HG03460 (cell line): ENCODE data around the gene PLXNA2.

Experiments used
- ATAC-seq: cut with Tn5 transposase; IDR thresholded peaks from one replicate; pipeline ENCODE4 v1.9.1; 2021; ENCODE audit not compliant: unreplicated experiment

PLXNA2 gene

DNA sequence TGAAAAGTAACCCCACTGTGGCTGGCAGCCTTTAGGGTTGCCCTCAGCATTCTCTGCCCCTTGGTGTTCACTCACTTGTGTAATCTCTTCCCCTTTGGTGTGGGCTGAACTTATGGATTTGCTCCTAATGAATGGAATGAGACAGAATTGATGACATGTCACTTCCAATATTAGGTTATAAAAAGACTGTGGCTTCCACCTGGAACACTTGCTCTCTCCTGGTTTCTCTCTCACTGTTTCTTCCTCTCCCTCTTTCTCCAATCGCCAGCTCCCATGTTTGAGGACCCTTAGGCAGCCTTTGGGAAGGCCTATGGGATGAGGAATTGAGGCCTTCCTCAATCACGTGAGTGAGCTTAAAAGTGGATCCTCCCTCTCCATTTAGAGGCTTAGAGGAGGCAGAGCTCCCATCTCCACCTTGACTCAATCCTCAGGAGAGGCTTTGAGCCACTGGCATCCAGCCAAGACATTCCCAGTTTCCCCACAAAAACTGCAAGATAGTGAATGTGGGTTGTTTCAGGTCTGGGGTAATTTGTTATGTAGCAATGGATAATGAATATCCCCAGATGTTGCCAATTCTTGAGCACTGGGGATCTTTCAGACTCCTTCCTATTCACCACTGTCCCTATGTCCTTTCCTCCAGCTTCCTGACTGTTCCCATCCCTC, 237.8 kb downstream of the PLXNA2 start:
- ATAC-seq = no peak

DNA sequence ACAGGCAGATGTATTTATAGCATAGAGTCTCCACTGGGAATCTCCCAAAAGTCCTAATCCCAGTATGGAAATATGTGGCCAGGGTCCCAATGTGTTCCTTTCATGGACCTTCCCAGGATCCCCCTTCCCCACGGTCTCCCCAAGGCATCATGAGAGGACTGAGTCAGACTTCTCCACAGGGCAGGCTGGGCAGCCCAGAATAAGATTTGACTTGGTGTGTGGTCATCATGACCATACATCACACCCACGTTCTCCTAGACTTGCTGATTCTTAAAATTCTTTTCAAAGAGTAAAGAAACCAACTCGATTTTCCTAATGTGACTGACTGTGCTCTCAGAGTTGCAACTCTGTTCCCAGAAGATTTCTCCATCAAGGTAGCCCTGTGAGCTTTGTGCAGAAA, 239.3 kb downstream of the PLXNA2 start:
- no peak for ATAC-seq

DNA sequence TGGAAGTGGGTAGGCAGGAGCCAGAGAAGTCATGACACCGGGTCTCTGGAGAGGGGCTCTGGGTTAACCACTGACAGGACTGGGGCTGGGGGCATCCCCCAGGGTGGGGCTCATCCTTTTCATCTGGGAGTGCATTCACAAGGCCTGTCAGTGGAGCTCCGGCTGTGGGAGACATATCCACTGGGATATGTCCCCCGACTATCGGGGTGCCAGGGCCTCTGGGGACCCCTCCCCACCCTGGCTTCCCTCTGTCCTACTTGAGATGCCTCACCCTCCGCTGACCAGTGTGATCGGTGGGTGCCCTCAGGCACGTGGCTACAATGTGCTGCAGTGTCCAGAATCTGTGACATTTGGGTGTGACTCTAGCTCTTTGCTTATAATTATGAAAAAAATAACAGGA, 240.9 kb downstream of the PLXNA2 start:
- ATAC-seq = no peak

DNA sequence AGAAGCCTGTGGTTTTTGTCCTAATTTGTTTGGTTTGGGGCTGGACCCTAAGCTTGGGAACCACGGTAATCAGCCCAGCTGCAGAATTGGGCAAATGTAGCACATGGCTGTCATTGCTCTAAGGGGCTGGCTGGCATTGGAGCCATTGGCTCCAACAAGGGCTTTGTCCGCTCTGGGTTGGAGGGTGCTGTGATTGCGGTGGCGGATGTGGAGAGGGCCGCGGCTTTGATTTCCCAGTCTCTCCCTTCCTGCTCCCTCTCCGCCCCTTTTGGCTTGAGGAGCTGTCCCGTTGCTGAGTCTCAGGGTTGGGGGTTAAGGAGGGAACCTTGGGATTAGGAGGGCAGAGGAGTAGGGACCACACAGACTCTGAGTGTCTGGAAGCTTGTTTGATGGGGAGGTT, 241.5 kb downstream of the PLXNA2 start:
- no peak for ATAC-seq

DNA sequence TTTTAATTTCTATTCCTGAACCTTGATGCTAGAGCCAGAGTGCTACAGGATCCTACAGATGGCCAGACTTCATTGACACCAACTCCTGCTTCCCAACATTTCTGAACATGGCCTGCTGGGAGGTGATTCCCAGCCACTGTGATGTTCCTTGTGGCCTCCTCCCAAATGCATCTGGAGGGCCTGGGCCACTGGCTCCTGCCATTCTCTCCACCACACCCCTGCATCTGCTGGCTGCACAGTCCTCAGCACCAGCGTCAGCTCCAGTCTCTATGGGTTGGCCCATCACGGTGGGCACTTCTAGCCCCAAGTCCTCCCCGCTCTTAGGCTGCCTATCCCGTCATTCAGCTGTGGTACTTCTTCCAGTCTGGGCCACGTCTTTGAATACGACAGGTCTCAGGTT, 242.1 kb downstream of the PLXNA2 start:
- ATAC-seq = no peak

DNA sequence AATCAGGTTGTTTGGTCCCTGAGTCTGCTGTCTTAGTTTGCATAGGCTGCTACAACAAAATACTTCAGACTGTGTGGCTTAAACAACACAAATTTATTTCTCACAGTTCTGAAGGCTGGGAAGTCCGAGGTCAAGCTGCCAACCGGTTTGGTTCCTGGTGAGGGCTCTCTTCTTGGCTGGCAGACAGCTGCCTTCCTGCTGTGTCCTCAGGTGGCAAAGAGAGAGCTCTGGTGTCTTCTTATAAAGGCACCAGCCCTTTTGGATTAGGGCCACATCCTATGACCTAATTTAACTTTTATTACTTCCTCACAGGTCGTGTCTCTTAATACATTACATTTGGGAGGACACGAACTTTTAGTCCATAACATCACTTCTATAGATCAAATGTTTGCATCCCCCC, 243.7 kb downstream of the PLXNA2 start:
- ATAC-seq = no peak

DNA sequence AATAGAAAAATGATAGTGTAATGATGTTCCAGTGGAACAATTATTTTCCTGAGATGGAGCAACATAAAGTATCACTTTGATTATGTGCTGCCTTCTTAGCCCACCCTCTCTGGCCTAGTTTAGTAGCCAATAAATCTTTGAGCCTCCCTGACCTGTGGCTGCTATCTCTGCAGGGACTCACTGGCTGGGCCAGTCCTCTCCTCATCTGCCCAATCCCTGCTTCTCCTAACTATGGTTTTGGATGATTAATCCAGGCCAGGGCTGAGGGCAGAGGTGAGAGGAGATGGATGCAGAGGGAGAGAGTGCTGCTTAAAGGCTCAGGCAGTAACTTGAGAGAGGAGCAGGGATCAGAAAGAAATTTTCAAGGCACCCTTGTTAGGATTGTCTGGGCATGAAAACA, 244.2 kb downstream of the PLXNA2 start:
- ATAC-seq = no peak

DNA sequence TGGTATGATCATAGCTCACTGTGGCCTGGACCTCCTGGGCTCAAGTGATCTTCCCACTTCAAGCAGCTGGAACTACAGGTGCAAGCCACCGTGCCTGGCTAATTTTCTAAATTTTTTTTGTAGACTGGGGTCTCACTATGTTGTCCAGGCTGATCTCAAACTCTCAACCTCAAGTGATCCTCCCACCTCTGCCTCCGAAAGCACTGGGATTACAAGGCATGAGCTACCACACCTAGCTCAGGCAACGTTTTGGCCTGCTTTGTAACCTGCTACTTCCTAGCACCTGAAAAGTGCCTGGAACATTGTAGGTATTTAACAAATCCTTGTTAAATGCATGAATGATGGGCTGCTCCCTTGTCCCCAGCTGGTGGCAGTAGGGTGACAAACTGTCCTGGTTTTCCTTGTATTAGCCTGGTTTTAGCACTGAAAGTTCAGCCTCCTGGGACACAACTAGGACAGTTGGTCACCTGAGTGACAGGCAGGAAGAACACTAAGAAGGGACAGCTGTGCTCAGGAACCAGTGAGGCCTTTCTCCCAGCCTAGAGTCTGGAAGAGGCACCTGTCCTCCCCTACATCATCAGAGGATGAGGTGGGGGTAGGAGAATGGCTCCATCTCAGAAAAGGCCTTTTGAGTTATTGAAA, 244.8 kb downstream of the PLXNA2 start:
- ATAC-seq = no peak

DNA sequence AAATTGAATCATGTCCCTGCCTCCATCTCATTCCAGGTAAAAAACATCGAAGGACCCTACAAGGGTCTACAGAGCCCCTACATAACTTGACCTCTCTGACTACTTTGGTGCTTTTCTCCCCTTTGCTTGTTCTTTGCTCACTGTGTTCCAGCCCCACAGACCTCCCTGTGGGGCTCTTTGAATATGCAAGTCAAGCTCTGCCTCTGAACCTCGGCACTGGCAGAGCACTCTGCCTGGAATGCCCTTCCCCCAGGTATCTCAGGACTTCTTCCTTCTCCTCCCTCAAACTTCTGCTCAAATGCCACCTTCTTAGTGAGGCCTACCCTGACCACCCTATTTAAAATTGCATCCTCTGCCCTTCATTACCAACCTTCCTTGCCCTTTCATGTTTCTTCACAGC, 245.5 kb downstream of the PLXNA2 start:
- ATAC-seq = no peak

DNA sequence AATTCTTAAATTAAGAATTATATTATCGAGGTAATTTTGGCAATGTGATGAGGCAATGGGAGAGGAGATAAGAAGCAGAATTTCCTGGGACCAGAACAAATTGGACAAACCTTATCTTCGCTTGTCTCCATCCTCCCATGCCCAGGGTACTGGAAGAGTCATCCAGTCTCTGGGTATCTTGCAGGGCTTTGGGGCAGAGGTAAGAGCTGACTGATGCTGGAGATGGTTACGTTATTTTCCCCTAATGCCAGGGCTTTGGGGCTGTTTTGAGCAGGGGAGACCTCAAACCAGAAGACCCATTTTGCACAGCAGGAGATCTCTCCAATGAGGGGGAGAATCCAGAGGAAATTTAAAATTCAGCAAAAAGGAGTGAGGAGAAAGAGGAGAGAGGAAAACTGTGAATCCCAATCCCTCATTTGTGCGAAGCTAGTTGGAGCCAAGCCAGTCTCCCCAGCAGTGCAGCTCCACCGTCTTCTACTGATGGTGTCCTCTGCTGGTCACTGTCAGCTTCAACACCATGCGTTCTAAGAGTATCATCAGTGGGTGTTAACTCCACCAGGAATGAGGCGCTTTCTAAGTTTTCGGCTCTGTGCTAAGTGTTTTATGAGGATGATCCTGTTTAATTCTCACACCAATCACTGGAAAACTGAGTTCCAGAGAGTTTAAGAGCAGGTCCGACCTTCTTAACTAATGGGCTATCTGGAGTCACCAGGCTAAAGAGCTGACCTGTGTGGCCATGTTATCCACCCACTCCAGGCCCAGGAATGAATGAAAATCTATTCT, 246.5 kb downstream of the PLXNA2 start:
- ATAC-seq = peak; percentile 74

DNA sequence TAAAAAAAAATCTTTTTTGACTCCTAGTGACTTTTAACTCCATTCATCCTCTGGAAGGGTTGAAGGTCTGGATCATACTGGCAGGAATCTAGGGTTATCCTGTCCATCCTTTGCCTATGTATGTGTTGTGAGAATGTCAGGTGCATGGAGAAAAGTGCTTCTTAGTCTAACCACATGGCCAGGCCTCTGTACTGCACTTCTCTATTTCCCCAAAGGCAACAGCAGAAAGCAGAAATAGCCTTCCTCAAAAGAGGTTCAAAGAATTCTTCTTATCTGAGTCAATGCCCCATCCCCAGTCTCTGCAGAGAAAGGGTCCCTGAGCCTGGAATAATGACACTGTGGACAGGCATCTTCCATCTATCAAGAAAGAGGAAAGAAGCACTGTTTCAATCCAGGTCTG, 247.5 kb downstream of the PLXNA2 start:
- no peak for ATAC-seq

DNA sequence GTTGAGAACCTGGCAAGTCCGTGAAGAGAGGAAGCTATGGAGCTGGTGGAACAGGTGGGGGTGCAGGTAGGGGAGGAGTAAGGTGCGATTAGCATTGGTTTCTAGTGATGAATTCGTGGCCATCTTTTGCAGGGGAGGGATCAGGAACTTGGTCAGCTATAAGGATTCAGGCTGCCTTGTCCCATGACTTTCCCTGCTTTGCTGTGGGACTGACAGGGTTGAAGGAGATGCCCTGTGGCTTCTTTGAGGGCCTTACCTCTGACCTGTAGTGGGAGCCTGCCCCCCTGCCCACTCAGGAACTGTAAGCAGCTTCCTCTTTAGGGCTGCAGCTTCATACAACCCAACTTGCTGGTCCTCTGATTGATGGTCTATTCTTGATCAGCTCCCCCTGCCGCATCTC, 248.6 kb downstream of the PLXNA2 start:
- no peak for ATAC-seq

DNA sequence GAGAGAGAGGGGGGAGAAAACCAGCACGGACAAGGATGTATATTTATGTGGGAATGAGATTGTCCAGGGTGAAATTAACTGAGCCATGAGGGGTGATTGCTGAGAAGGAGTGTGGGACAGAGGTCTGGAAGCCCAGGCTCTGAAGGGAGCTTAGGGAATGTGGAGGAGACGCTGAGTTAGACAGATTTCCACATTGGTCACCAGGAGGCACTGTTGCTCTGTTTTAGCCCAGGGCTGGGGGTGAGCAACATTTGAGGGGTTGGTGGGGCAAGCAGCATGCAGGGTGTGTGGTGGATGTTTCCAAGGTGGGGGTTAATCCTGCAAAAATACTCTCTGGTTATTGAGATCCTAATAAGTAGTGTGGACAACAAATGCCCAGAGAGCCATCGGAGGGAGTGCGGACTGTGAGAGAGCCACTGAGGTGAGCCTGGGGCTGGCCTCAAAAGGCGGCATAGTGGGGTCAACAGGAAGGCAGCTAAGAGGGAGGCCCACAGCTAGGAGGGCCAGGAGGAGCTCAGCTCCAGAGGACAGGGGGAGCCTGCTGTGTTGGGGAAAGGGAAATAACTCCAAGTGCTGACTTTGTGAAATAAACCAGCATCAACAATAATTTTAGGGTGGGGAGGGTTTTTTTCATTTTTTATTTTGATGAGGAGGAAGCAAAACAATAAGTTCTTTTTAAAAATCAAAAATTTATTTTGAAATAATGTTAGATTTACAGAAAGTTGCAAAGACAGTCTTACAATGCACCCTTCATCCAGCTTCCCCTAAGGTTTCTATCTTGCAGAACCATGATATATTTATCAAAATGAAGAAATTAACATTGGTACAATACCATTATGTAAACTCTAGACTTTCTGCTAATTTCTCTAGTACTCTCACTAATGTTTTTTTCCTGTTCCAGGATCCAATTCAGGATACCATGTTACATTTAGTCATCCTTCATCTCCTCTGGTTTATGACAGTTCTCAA, 250.4 kb downstream of the PLXNA2 start:
- no peak for ATAC-seq

DNA sequence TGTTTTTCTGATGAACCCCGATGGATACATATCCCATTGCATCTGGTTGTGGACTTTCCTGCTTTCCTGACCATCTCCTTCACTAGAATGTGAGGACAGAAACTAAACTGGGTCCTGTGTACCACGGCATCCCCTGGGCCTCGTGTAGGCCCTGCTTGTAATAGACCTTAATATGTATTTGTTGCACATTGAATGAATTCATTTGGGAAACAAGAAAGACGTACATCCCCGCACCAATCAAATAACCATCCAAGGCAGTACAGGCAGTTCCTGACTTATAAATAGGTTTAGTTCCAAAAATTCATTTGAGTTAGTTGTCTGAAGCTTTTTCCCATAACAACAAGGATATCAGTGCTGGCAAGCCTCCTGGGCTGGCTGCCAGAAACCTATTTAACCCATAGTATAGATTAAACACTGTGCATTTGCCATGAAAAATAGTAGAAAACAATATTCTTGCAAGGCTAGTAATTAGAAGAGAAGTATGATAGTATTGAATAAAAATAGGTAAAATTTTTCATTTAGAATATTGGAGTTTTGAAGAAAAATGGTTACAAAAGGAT, 251.4 kb downstream of the PLXNA2 start:
- ATAC-seq = no peak

DNA sequence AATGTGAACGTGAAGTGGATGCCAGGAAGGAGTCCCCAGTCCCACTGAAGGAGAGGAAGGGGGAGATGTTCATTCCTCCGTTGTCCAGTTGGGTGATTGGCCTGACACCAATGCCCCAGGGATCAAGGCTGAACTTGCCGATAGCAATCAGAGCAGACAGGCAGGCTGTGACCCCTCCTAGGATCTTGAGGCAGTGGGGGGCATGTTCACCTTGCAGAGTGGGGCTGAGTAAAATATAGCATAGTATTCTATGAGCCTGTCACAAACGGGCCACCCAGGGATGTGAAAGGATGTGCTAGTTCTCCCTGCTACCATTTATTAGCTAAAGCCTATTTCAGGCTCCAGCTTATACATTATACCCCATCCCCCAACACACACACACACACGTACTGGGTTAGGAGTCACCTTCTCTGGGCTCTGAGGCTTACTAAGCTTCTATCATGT, 252.6 kb downstream of the PLXNA2 start:
- ATAC-seq = no peak

DNA sequence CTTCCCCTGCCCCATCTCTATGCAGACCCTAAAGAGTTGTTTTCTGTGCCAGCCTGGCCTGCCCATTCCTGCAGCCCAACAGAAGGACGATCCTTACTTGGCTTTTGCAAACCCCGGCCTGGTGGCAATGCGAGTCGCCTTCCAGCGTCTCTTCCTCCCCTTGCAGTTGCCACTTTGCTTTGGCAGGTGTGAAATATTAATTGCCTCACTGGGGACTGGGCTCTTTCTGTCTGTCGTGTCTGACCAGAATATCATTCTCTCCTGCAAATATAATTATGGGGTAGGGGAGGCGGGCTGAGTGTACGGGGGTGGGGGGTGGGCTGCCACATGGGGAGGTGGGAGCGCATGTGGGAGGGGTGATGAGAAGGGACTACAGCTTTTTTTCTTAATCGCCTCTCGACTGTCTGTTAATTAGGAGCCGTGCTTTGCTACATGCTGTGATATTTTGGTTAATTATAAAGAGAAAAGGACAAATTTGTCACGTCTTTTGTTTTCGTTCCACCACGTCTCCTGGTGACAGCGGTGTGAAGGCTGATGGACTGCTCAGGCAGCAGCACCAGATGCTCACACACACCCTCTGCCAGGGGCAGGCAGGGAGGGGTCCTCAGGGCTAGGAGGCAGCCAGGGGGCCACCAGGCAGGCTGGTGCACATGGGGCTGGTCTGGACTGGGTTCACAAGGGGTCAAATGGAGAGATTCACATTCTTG, 253.2 kb downstream of the PLXNA2 start:
- no peak for ATAC-seq

DNA sequence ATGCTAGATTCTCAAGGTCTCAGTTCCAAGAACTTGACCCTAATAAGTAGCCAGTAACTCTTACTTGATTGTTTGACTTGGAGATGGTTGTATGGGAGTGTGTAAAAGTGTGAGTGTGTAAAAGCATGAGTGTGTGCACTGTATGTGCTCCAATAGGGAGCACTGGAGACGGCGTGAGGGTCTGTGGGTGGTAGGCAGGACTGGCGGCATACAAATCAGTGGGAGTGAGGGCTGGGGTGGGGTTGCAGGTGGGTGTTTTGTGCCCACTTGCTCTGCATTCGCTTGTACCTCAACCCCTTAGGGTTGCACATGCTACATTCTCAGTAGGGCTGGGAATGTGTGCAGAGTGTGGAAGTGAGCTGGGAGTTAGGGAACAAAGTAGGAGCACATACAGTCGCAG, 253.7 kb downstream of the PLXNA2 start:
- no peak for ATAC-seq

DNA sequence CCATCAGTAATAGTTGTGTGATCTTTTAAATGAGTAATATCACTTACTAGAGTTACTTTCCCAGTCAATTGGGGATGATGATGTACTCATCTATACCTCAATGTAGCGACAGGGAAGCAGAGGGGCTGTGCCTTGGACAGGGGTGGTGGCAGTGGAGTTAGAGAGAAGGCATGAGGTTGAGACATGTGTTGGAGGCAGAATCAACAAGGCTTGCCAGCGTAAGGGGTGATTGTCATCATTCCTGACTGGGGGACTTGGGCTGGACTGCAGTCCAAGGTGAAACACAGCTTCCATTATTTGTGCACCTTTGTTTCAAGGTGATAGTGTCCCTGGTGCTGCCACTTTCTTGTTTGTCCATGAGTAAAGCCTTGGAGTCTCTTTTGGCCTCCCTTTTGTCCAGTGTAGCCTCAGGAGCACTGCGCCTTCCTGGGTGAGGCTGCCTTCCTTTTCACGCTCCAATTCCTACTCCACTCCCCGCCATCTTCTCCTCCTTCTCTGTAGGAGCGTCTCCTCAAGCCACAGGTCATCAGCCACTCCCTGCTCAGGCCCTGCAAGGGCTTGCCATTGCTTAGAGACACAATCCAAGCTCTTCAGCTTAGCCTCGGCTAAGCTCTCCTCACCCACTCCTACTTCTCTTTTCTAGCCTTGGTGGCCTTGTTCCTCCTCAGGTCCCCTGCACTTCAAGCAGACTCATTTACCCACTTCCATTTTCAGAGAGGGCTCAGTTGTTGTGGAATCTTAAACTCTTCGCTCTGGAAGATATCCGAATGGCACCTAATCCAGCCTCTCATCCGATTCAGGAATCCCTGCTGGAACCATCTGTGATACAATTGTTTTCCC, 255.6 kb downstream of the PLXNA2 start:
- no peak for ATAC-seq

DNA sequence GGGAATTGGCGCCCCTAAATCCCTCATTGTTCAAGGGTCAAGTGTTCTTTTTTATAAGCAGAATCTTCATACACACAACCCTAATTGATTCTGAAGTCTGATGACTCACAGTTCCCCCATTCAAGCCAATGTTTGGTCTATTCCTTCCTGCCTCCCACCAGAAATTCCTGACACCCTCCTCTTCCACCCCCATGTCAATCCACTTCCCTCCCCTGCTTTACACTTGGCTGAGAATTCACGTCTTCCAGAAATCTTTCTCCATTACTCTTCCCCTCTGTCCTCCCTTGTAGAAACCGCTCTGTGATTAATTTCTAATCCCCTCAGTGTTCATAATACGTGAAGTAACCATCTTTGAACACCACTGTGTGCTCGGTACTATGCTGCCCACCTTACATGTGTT, 257.0 kb downstream of the PLXNA2 start:
- ATAC-seq = no peak
